GM21447 (cell line): ENCODE measurements around the gene OR2L8.

ENCODE experiments used
- ATAC-seq: cut with Tn5 transposase; IDR thresholded peaks from one replicate; pipeline ENCODE4 v1.9.1; 2021; ENCODE audit not compliant: unreplicated experiment

OR2L8 gene, protein sequence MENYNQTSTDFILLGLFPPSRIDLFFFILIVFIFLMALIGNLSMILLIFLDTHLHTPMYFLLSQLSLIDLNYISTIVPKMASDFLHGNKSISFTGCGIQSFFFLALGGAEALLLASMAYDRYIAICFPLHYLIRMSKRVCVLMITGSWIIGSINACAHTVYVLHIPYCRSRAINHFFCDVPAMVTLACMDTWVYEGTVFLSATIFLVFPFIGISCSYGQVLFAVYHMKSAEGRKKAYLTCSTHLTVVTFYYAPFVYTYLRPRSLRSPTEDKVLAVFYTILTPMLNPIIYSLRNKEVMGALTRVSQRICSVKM

DNA sequence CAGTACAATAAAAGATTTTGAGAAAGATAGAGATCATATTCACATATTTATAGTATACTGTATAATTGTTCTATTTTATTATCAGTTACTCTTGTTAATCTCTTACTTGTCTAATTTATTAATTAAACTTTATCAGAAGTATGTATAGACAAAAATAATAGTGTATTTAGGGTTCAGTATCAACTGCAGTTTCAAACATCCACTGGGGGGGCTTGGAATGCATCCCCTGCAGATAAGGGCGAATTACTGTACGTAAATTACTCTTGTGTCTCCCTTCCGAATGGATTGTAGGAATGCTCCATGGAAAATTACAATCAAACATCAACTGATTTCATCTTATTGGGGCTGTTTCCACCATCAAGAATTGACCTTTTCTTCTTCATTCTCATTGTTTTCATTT, at the start of gene OR2L8:
OR2L8 (plus strand) TSS at position 301 of the 400 bp plus-strand sequence; CDS start at position 301, 0 bp downstream.
- ATAC-seq: no peak

DNA sequence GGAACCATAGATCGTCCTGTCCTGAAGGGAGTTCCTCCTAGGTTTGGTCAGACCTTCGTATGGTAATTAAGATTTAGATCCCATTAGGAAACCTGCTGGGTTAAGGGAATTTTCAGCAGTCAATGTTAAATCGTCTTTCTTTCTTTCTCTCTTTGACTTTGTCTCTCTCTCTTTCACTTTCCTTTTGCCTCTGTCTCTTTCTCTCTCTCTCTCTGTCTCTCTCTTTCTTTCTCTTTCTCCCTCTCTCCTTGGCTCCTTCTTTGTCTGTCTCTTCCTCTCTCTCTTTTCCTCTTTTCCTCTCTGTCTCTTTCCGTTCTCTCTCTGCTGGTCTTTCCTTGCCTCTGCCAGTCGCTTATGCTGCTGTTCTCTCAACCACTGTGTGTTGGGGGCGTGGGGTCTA, 44.5 kb upstream of the OR2L8 start:
- ATAC-seq: no peak

DNA sequence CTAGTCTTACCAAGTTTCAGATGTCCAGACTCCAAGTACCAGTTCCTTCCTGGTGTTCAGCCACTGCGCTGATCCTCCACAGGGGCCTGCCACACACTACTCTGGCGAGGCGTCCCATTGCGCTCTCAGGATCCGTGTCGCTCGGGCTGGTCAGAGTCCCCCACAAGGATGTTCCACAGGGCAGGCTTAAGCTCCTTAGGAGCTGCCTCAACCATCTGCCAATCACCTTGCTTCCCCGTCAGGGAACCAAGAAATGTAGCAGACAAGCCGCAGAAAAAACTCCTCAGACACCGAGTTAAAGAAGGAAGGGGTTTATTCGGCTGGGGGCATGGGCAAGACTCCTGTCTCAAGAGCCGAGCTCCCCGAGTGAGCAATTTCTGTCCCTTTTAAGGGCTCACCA, 43.5 kb upstream of the OR2L8 start:
- ATAC-seq: no peak

DNA sequence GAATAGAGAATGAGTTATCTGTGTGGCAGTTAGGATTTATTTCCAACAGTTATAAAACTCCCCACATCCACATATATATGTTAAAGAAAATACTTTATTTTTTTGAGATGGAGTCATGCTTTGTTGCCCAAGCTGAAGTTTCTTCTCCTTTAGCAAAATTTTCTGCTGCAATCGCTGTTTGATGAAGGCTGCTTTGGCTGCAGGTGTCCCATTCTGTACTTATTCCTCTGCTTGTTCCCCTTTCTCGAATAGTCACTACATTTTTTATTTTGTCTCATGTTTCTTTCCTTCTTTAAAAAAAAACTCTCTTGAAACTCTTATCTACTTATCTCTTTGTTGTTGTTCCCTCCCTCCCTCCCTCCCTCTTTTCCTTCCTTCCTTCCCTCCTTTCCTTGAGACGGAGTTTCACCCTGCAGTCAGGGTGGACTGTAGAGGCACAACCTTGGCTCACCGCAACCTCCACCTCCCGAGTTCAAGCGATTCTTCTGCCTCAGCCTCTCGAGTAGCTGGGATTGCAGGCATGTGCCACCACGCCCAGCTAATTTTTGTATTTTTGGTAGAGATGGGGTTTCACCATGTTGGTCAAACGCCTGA, 42.7 kb upstream of the OR2L8 start:
- no peak for ATAC-seq

DNA sequence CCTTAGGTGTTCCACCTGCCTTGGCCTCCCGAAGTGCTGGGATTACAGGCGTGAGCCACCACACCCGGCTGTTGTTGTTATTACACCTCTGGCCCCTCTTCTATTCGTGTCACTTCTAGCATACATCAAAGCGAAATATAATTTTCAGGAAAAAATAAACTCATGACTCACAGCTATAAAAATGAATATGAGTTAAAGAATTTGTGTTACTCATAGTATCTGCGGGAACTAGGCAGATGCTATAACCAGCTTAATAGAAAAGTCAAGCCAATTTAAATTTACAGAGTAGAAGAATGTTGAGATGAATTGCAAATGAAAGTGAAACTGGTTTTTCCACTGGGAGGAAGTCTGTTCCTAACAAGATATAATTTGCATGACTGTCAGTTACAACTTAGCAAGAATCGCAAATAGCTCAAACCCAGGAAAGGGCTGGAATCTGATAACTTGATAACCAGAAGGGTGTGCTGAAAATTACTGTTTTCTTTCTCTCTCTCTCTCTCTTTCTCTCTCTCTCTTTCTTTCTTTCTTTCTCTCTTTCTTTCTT, 42.1 kb upstream of the OR2L8 start:
- no peak for ATAC-seq

DNA sequence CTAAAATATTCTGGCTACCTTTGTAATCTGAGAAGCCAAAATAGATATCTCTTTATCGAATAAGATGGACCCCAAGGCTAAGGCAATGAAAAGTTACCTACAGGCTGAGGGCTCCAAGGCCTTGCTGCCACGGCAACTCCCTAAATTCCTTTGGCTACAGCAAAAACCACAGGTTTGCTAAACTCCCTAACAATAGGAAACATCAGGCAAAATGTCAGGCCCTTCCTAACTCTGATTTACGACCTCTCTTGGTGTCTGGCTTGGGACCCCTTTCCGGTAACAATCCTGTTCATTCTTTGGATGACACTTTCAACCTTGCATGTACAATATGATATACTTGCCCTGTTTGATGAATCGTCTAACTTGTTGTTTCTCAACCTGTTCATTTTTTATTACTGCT, 39.9 kb upstream of the OR2L8 start:
- ATAC-seq: no peak

DNA sequence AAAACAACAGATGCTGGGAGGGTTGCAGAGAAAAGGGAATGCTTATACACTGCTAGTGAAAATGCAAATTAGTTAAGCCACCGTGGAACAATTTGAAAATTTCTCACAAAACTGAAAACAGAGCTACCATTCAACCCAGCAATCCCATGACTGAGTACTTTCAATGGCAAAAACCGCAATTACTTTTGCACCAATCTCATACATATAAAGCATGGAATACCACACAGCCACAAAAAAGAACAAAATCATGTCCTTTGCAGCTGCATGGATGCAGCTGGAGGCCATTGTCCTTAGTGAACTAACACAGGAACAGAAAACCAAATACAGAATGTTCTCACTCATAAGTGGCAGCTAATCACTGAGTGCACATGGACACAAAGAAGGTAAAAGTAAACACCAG, 34.9 kb upstream of the OR2L8 start:
- no peak for ATAC-seq

DNA sequence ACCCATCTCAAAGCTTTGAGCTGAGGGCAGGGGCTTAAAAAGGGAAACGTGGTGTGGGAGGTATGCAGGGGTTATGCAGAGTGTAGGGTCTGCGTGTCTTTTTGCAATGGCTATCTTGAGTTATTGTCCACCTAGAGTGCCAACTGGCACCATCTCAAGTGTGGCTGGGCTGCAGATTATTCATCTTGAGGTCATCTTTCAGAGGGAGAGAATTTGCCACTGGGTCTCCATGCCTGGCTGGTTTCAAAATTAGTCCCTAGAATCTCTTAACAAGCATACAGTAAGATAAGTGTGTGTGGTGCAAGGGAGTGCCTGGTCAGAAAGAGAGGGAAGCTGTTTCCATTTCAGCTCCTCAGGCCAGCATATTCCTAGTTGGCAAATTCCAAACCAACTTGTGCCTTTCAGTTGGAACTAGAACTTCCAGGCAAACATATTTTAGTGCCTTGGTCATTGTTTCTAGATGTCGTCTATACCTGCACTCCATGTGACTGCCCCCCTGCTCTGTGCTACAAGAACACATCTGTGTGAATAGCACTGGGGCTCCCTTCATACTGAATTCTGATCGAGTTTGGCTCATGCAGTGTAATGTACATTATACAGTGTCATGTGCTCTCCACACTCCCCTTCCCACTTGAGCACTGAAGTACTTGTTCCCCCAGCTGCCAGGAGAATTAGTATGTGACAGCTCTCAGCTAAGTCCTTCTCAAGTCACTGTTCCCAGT, 33.6 kb upstream of the OR2L8 start:
- ATAC-seq: no peak

DNA sequence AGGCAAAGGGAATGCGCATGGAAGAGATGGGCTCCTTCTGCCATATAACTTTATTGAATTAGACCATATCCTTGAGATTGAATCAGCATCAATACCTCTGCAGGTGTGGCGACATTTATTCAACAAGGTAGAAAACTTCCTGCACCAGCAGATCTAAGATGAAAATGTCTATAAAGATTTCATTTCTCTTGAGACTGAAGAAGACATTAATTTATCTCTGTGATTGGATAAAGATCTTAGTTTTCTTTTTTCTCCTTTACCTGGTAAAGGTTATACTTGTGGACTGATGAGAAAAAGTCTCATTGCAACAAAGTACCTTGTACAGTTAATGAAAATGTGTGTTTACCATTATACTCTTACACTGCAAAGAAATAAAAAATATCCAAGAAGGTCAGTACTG, 28.7 kb upstream of the OR2L8 start, which contains the start of gene OR2T8:
OR2T8 (plus strand) TSS at position 301 of the 400 bp plus-strand sequence. CDS start 766 bp downstream, outside the sequence.
- ATAC-seq: no peak

DNA sequence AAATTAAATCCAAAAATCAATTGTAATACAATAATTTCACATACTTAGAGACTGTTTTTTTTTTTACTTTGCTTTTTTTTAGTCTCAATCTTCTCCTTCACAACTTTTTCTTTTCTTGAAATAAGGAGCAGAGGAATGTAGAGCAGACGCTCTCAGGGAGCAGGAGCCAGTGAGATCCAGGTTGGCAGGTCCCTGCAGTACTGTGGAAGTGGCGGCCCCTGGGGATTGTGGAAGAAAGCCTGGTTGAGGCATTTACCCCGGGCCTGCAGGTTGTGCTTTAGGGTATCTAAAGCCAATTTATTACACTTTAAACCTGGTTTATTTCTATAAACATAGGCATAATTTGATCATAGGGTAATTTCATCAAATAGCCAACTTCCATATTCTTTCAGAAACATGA, 24.7 kb upstream of the OR2L8 start:
- ATAC-seq: no peak

DNA sequence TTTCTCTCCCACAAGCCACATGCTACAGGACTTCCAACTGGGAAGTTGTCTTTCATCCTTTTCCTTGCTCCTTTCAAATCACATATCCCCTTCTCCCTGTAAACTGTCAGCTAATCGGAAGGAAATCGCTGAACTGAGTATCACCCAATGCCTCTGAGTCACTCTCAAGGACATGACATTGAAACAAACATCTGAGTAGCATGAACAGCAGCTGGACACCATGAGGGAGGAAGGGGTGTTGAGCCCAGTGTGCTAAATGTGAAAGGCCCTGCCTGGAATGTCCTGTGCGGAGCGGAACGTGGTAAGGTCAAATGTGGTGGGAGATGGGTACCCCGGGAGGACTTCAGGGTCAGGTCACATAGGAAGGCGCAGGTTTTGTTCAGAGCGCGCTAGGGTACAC, 23.8 kb upstream of the OR2L8 start, which contains the start of gene OR2AJ1:
OR2AJ1 (plus strand) TSS at position 22 of the 400 bp plus-strand sequence. CDS start 8,880 bp downstream, outside the sequence.
- no peak for ATAC-seq

DNA sequence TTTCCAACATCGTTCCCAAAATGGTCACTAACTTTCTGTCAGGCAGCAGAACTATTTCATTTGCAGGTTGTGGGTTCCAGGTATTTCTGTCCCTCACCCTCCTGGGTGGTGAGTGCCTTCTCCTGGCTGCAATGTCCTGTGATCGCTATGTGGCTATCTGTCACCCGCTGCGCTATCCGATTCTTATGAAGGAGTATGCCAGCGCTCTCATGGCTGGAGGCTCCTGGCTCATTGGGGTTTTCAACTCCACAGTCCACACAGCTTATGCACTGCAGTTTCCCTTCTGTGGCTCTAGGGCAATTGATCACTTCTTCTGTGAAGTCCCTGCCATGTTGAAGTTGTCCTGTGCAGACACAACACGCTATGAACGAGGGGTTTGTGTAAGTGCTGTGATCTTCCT, 14.7 kb upstream of the OR2L8 start:
- ATAC-seq: no peak

DNA sequence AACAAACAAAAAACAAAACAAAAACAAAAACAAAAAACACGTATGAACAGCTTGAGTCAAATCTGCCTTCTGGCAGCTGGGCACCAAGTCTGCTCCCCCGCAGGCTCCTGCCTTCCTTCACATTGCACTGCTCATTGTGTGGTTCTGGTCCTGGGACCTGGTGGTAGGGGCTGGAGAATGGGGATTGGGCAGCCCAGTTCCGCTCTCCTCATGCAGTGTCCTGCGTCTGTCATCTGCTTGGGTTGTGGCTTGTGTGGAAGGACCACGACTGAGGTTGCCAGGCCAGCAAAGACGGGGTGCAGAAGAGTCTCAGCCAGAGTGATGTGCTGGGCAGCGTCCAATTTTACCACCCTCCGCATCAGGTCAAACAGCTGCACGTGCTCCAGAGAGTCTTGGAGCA, 12.9 kb upstream of the OR2L8 start:
- ATAC-seq: no peak

DNA sequence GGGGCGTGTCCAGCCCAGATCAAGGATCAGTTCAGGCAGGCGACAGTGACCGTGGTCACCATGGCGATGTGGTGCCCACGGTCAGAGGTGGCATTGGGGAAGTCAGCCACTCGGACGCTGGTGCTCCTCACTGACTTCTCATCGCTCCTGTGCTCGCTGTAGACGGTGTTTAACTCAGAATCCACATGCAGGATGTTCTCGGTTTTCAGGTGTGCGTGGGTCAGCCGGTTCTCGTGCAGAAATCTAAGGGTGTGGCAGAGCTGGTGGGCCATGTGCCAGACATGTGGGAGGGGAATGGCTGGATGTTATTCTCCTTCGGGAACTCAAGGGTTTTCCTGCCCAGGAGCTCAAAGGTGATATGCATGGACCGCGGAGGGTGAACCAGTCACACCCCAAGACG, 12.2 kb upstream of the OR2L8 start:
- ATAC-seq: no peak

DNA sequence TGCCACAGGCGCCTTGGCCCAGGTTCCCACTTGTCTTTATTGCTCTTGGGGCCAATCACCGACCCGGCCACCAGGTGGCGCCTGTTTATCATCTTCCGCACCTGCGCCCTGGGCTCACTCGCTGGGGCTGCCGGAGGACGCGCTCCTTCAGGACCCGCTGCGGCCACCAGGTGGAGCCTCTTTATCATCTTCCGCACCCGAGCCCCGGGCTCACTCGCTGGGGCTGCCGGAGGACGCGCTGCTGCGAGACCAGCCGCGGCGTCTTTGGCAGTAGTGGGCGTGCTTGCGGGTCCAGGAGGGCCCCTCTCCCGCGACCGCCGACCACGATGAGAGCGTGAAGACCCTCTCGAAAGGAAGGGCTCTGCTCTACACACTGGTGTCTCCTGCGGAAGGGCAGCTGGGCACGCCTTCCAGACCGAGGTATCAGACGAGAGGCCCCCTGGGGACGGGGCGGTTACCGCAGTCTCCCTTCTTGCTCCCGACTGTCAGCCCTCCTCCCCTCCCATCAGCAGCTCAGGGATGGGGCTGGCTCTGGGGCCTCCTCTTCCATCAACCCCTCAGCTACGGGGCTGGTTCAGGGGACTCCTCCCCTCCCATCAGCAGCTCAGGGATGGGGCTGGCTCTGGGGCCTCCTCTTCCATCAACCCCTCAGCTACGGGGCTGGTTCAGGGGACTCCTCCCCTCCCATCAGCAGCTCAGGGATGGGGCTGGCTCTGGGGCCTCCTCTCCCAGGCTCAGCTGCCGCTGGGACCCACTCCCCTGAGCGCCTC, 11.5 kb upstream of the OR2L8 start:
- ATAC-seq: peak; percentile 99

DNA sequence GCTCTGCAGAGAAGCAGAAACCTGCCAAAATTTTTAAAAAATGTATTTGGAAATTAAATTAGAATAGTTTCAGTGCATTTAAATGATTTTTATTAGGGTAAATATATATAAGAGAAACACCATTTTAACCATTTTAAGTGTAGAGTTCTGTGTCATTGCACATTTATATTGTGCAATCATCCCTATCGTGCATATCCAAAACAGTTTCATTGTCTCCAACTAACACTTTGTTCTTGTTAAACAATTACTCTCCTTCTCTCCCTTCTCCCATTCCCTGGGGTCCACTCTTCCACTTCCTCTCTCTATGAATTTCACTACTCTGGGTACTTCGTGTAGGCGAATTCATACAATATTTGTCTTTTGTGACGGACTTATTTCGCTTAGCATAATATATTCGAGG, 6.0 kb upstream of the OR2L8 start:
- no peak for ATAC-seq

DNA sequence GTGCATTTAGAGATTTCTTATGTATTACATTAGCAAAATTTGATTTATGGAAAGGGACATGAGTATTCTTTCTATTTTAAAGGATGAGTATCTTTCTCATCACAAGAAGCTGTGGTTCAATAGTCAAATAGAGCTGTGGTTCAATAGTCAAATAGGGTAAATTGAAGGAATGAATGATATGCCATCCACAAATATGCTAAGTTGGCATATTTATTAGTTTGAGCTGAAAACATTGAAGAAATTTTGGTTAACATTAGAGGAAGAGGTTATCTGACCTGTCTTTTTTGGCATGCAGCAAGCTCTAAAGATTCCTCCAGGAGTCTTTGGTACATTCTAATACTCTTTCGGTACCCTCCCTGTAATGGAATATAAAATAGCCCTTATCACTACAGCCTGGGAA, 4.8 kb downstream of the OR2L8 start:
- ATAC-seq: no peak

DNA sequence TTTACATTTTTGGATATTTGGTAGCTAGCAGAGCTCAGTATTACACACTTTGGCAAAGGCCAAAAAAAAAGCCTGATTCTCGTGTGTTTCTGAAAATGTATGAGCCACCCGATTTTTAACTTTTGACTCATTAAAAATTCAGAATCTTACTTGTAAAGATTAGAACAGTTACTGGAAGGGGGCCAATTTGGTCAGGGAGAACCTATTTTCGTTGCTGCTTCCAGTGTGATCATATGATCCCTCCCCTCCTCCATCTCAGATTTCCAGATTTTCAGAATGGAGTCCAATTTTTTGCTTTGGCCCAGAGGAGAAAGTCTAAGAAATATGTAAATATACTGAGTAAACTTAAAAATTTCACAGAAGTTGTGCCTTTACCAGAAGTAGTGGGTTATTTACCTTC, 13.1 kb downstream of the OR2L8 start:
- ATAC-seq: no peak

DNA sequence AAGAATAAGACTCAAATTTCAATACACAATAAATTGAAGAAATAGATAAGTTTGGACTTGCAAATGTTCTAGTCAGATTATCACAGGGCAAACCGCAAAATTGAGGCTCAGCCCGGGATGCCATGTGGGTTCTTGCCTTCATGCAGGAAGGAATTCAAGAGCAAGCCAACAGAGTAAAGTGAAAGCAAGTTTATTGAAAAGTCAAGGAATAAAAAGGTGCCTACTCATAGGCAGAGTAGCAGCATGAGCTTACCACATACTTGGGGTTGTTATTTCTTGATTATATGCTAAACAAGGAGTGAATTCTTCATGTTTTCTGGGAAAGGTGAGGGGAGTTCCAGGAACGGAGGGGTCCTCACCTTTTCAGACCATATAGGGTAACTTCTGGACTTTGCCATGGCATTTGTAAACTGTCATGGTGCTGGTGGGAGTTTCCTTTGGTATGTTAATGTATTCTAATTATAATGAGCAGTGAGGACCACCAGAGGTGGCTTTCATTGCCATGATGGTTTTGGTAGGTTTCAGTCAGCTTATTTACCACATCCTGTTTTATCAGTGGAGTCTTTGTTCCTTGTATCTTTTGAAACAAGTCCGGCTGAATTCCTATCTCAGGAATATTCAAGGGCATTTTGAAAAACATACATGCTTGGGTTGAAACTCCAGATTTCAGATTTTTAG, 14.4 kb downstream of the OR2L8 start:
- no peak for ATAC-seq

DNA sequence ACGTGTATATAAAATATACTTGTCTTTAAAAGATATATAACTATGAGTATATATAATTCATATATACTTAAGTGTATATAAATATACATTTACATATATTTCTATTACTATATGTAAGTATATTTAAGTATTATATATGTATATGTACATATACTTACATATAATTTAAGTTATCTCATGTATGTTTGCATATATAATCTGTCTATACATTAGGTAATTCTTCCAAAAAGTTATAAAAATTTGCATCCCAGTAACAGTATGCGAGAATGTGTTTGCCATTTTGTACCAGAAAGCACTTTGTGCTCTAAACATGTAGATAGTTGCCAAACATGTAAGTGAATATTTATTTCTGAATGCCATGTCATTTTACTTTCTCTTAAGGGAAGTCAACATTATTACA, 16.3 kb downstream of the OR2L8 start, which contains the start of gene OR2AK2:
OR2AK2 (plus strand) TSS at position 301 of the 400 bp plus-strand sequence. CDS start 144 bp downstream, outside the sequence.
- ATAC-seq: no peak
